ENCODE results near the gene PTPRD. TPM values are rescaled to one million over a fixed set of nuclear protein-coding genes. Genes with fewer than 3 reads are reported as not detected.
A peak's percentile ranks its signal among the peaks of the same experiment; 100 is the strongest.

PTPRD gene
- total RNA-seq, 1 experiment from 2014 or later, result 0.84 TPM

DNA sequence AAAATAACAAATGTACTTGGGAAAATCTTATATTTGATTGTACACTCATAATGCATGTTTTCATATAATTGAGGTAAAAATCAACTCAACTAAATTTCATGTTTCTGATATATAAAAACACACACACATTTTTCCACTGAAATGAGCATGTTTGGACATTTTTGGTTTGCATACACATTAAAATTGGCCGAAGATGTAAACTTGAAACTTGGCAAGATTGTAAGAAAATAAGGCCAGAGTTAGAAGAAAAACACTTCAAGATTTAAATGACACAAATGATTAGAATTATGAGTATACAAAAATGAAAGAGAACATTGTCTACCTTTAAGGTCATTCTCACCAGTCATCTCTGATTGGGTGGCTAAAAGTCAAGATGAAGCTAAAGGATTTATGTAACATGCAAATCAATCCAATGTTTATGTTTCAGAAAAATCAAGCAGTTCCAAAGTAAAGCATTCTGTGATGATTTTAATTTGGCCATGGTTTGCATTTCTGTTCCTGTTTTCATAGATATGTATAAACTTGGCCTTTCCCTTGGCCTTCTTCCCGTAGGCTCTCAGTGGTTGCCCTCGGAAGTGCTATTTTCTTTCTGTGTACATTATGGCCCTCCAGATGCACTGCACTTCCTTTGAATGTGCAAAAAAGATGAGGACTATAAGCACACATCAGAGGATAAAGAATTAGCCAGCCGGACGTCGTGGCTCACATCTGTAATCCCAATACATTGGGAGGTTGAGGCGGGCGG, 1707.9 kb downstream of the PTPRD start:
- no peak for DNase-seq (ENCODE audit: low read depth)

DNA sequence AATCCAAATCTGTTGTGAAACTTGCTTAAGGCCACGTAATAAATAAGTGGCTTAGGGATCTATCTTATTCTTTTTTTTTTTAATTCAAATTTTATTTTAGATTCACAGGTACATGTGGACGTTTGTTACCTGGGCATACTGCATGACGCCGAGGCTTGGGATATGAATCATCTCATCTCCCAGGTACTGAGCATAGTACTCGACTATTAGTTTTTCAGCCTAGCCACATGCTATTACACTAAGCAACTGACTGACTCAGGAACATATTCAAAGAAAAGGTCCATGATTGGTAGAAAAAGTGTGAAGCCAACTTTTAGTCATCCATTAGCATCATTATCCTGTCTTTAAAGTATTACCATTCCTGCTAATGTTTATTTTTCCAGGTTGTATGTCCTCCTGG, 1709.7 kb downstream of the PTPRD start:
- DNase-seq (ENCODE audit: low read depth), result no peak

DNA sequence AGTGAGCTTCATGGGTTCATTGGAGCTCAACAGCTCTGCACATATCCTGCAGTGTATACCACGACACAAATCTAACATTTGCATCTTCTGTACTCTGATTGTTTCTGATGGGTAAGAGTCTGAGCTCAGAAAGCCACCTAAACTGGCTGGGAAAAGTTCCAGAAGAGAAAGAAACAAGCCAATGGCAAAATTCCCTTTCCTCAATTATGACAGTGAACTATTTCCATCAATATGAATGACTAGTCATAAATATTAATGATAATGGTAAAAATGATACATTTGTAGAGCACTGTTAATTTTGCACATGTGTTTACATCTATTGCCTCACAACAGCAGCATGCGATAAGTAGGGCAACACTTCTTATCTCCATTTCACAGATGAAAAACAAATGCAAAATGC, 1711.7 kb downstream of the PTPRD start:
- DNase-seq (ENCODE audit: low read depth), result no peak

DNA sequence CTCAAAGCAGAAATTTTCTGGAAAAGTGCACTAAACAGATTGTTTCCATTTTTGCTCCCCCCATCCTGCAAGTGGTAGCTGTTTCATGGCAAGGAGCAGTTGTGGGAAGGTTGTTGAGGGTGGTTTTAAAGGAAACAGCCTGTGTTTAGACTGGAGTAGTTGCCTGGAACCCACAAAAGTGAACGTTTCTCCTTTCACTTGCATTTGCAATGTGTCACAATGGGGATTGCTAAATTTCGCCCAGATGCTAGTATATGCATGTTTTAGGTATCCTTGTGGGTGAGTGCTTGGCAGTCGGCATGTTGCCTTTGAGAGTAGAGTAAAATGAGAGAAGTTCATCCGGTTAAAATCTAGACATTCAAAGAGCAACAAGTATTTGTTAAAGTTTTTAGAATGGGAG, 1713.3 kb downstream of the PTPRD start:
- no peak for DNase-seq (ENCODE audit: low read depth)

DNA sequence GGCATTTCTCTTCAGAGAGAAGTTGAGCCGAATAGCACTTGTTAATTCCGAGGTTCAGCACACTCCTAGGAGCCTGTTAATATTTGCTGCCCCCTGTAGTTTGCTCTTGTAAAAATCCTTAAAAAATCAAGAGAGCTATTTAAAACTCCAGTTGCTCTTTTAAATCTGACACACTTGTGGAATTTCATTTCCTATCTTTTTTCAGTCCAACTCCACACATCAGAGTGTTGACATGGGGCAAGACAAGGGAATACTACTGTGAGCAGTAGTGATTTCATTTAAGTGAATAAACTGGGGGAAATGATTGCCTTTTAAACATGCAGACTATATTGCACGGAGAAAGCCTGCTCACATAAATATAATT, 1717.0 kb downstream of the PTPRD start:
- DNase-seq (ENCODE audit: low read depth), result peak; percentile 14

DNA sequence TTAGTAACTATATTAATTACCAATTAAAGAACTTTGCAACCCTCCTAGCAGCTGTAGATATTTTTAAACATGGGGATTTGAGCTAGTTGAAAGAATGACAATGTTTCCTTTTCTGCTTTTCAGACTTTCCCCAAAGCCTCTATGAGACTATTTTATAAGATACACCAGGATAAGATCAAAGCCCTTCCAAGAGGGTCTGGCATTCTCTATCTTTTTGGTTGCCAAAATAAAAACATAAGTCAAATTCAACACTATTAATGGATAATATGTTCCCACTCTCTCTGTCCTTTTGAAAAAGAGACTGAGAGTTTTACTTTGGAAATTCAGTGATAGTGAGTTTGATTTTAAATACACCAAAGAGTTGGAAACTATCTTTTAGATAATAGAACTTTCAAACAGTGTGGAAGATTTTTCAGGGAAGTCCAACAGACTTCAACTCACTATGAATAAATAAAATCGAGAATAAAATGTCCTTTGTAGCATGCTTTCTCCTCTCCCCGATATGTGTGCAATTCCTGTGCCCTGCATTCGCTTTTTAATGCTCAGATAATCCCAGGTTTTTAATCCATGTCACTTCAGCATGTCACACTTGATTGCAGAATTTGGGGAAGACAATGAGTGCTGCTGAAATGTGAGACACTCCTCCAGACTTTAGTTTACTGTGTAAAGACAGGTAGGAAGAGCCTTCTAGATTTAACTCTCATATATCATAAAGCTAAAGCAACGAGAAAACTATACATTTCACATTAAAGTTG, 1717.5 kb downstream of the PTPRD start:
- no peak for DNase-seq (ENCODE audit: low read depth)

DNA sequence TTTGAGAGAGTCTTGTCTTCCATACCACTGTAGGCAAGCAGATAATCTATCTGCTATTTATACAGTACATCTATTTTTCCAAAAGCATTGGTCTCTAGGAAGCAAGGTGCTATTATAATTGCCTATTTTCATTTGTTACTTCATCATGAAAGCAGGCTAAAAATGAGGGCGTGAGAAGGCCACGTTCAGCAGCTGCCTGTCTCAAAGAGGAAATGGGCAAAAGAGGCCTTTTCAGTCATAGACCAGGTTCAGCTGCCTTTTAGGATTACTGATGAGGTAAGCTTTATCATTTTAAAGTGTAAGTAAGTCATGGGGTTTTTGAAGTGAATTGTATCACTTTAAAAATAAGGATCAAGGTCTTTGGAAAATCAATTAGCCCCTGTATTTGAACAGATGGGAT, 1722.1 kb downstream of the PTPRD start:
- DNase-seq (ENCODE audit: low read depth), result no peak

DNA sequence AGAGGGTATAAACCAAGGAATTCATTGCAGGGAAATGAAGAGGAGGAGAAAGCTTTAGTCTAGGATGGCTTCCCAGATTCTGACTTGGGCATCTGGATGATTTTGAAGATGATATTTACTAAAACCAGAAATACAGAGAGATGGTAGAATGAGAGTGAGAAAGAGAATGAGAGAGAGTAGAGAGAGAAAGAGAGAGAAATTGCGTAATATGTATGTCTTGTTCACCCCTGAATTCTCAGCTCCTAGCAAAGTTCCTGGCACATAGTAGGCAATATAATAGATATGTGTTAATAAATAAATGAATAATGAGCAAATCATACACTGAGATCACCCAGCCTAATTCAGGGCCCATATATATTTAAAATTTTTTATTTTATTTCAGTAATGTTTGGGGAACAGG, 1723.7 kb downstream of the PTPRD start:
- no peak for DNase-seq (ENCODE audit: low read depth)

DNA sequence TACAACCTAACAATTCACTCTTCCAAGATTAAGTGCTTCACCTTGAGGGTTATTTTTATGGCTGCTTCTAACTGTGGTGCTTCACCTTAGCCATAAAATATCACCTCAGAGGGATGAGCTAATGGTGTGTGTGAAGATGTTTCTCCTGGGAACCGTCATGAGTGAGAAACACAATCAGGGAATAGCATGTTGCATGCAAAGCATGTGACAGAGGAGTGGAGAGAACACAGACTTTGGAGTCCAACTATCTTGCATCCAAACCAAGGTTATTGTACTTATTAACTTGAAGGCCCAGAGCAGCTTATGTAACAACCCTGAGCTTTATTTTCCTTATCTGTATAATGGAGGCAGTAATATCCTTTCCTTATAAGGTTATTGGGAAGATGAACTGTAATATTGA, 1724.2 kb downstream of the PTPRD start:
- DNase-seq (ENCODE audit: low read depth), result no peak

DNA sequence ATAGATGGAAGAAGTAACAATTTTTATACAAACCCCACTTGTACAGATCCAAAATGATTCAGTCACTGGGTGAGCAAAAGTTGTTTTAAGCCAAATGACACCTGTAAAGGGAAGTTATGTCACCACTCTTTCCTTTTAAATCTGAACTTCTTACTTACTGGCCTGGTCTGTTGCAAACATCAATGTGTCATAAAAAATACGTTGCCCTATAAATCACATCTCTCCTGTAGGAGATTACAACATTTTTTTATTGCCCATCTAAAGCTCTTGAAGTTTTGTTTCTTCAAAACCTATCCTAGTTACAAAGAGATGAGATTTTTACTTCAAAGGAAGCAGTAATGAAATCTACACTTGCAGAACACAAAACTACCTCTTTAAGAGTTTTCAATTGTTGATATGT, 1725.4 kb downstream of the PTPRD start:
- no peak for DNase-seq (ENCODE audit: low read depth)

DNA sequence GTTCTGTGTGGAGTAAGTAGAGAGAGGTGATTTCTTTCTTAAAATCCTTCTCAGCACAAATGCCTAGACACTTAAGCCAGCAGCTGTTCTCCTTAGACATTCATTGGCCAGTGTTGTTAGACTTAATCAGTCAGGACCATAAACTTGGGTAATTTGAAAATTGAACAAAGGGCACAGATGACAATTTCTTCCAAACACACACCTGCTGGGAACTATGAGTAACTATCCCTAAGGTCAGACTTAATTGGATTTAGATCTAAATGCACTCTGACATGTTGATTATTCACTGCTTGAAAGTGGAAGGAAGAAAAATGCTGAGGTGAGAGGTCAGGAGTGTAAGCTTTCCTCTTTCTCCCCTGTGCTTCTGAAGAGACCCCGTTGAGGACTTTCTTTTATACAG, 1729.5 kb downstream of the PTPRD start:
- no peak for DNase-seq (ENCODE audit: low read depth)

DNA sequence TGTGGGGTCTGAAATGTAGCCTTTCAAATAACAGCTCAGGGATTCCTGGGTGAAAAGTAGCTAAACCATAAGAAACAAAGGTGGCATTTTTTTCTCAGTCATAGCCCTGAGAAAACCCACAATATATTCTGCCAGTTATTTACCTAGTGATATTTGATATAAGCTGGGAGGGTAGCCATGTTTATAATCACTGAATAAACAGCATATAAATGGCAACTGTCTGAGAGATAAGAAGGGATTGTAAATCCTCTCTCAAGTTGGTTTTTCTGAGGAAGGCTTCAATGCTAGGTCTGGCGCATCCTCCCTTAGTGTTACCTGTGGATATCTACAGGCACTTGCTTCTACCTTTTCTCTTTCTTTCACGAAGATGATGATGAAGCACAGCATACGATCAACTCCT, 1732.7 kb downstream of the PTPRD start:
- no peak for DNase-seq (ENCODE audit: low read depth)

DNA sequence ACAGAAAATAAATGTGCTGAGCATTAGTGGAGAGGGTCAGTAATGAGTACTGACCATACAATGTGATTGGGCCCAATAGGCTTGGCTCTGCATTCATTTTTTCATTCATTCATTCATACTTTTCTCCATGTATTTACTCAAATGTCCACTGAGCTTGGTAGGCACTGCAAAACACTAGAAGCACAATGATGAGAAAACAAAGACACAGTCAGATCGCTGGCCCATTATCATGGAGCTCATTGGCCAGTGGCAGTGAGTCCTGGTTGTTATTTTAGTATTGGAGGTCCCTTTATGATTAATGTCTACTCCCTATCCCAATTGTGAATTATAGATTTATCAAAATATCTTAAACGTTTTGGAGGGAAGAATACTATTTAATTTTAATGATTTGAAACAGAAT, 1733.5 kb downstream of the PTPRD start:
- DNase-seq (ENCODE audit: low read depth), result no peak

DNA sequence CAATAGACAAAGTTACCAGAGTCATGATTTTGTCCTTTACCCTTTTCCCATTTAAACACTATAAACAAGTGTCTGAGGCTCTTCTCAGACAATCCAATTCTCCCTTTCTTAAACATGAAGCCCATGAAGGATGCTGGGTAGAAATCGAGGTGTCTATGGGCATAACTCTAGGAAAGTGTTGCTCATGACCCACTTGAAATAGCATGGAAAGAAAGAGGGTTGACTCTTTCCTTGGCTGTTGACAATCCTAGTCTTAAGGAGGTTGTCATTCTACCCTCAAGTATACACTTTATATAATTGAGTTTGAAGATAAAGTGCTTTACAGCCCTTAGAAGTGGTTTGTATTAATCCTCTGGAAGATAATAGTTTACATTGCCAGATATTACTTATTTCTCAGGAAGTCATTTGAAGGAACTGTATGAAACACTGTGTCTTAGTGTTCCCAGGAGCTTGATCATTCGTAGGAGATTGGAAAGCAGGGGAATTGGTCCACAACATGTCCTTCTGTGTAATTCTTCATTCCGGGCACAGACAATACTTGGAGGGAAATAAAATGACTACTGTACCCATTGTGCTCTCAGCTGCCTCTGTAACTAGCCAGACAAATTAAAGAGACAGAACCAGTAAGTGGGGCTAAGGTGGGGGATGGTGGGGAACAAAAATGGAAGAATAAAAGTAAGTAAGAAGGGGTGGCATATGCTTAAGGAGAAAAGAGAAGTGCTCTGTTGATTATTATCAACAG, 1734.9 kb downstream of the PTPRD start:
- DNase-seq (ENCODE audit: low read depth), result no peak

DNA sequence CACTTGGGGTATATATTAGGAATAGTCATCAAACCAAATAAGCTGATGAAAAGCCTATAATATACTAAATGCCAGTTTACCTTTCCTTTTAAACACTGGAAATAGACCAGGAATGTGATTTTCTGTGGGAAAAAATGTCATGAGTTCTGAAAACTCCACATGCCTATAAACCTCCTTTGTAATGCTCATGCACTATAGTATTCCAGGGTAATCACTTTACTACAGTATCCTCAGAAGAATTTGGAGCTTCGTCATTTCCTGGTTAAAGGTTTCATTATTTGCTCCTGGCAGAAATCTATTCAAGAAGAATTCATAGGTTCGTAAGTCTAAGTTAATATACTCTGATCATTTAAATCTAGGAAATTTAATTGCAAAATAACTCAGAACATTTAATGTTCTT, 1736.5 kb downstream of the PTPRD start:
- no peak for DNase-seq (ENCODE audit: low read depth)

DNA sequence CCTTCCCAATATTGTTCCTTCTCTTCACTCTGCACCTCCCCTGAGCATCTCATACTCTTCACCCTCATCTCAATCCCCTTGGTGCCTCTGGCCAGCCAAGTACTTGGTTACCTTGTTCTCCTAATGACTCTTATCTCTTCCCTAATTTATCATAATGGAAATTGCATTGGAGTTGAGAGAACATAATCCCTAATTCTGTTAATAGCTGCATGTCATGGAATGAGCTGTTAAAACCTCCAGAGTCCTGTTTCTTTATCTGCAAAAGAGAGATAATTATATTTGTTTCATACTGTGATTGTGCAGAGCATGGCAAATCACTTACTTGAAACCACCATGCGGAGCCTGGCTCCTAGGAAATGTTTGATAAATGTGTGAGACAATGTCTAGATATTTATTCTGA, 1738.3 kb downstream of the PTPRD start:
- no peak for DNase-seq (ENCODE audit: low read depth)

DNA sequence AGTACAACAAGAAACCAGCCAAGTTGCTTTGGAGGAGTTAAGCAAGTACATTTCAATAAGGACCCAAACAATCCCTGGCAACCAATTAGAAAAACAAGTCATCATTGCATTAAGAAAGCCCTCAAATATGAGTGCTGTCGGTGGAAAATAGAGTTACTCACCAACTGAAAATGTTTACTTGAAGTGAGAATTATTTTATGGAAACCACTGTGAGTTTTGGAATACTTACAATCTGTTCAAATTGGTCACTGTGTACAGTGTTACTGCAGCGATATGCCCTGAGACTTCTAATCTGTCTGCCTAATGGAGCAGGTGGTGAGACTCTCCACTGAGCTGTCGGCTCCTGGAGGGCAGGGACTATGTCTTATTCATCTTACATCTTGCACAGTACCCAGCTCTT, 1740.0 kb downstream of the PTPRD start:
- no peak for DNase-seq (ENCODE audit: low read depth)

DNA sequence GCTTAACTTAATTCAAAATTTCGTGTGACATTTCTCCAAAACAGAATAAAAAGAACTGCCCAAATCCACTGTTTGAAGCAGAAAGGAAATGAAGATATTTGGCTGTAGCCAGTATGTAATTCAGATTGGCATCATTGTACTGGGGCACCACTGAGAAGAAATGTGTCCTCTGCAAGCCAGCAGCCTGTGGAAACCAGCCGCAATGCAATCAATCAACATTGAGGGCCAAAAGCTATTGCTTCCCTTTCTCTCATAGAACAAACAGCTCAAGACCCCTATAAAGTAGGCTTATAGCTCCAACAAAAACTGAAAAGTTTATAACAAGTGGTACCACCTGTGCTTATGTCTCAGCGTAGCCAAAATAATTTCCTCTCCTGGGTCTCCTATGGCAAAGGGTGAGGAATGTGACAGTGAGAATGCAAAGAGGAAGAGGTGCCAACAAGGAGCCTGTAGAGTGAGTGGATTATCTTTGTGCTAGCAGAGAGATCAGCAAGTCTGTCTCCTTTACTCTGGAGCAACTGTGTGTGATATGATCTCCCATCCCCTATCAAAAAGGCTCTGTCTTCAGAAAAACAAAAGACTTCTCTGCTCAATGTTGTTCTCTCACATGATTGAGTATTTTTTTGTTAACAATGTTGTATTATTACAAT, 1740.9 kb downstream of the PTPRD start:
- no peak for DNase-seq (ENCODE audit: low read depth)

DNA sequence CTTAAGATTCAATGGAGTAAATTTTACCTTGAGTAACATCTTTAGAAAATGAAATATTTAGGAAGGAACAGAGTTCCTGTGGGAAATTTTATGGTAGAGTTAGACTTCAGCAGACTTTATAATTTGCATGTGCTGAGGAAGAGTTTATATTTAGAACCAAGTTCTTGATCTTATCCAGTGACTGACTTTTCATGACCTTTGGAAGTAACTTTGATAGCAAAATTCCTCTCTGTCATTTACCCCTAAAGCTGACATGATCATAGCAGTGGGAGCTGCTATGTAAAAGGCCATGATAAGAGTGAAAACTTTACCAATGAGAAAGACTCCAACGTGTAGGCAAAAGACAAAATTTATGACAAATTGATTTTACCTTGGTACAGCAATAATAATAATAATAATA, 1741.4 kb downstream of the PTPRD start:
- DNase-seq (ENCODE audit: low read depth), result no peak

DNA sequence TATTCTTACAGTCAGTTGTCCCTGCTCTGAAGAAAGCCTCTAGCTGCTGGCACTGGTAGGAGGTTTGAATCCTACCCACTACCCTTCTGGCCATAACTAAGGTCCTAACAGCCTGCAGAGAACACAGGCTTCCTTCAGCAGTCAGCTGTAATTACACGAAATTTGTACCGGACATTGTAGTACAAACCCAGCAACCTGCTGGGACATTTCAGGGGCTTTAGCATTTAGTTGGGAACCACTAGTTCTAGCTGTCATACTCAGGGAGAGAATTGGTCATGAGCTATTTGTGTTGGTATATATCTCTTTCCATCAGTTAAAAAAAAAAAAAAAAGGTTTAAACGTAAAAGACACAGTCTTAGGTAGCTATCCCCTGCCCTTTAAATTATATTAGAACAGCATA, 1743.0 kb downstream of the PTPRD start:
- DNase-seq (ENCODE audit: low read depth), result no peak

DNA sequence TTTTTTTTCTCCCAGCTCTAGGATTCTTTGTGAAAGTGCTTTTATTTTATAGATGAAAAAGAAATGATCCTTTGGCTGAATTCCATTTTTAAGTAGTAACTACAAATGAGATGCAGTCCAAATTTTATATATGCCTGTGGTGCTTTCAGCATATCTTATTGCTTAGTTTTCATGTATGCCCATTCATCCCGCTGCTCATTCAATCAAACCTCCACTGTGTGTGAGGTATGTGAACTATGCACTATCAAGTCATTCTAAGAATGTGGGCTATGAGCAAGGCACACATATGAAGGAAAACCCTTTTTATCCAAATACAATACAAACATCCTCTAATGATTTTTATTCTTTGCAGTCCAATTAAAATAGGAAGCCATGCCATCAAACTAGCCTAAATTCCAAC, 1744.2 kb downstream of the PTPRD start:
- no peak for DNase-seq (ENCODE audit: low read depth)

DNA sequence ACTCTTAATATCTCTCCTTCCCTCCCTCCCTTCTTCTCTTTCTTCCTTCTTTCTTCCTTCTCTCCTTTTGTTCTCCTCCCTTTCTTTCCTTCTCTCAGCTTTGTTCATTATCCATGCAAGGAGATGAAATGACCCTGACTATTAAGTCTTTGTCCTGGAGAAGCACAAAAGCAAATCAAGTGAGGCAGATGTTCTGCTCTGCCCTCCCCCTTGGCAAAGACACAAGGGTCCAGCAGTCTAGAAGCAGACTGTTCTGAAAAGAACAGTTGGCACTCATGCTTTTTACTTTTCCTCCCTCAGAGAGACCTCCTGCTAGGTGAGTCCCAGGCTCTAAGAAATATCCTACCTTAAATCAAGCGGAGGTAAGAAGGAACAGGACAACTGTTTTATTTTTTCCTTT, 1745.7 kb downstream of the PTPRD start:
- no peak for DNase-seq (ENCODE audit: low read depth)

DNA sequence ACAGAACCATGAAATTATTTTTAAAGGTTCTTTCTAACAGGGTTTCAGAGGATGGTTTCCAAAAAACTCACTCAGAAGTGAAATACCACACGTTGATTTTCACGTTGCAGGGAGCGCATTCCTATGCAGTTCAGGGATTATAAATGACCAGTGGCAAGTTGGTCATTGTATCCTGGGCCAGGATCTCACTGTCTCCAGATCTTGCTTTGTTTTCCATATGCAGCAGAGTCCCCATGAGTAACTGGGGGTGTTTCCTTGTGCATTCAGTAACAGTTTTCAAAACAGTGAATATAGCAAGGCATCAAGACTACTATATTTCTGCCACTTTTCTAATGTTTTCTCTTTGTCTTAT, 1748.3 kb downstream of the PTPRD start:
- DNase-seq (ENCODE audit: low read depth), result peak; percentile 20
